Activated naive CD4-positive, alpha-beta T cell treated with Interleukin-2 at 50 U/mL for 16 hours (primary cell): ENCODE results near the gene ASCC1.
"Not testable (repeated sequence)": the region's sequence is repeated elsewhere in the genome, so short reads cannot be mapped to it uniquely, and the experiment has no call there.

Source experiments
- DNase-seq: peaks from one replicate; pipeline ENCODE4 v3.0.0-alpha.2; 2020

ASCC1 gene, protein sequence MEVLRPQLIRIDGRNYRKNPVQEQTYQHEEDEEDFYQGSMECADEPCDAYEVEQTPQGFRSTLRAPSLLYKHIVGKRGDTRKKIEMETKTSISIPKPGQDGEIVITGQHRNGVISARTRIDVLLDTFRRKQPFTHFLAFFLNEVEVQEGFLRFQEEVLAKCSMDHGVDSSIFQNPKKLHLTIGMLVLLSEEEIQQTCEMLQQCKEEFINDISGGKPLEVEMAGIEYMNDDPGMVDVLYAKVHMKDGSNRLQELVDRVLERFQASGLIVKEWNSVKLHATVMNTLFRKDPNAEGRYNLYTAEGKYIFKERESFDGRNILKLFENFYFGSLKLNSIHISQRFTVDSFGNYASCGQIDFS

DNA sequence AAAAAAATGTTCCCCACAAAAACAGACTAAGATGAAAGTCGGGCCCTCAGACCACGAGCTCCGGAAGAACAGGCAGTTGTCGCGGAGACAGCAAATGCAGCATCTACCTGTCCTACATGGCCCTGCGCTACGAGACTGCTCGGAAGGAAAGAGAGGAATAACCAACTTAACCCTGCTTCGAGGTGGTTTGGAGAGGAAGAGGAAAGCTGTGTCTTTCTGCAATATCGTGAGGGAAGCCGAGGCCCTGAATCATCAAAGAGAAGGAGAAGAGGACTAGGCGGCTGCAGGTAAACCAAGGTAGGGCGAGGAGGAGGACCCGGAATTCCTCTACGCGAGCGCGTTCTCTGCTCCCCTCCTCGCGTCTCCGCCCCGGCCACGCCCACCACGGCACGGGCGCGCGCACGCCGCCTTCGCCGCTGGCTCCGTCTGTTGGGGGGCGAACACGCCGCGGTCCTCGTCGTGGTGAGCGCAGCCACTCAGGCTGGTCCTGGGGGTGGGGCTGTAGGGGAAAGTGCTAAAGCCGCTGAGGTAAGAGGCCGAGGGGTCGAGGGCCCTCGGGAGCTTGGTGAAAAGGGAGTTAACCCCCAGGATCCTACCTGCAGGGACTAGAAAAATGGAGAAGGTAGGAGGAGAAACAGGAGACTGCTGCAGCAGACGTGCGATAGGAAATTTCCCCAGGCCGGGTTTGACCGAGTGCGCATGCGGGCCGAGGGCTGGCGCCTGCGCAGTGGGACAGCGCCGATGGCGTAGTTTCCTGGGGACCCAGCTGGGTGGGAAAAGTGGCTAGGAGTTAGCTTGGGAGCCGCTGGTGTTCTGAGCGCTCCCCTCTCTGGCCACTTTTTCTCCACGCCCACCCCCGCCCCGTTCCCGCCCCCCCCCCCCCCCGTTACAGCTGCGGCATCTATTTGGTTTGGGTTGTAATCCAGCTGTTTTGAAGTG lies at the start of gene ASCC1, which contains the start of gene ANAPC16:
Gene ASCC1, minus strand, starts transcription at position 666 of the 939 bp plus-strand sequence. CDS start 2,978 bp downstream, outside the sequence.
Gene ANAPC16, plus strand, starts transcription at position 402 of the 939 bp plus-strand sequence. CDS start 7,903 bp downstream, outside the sequence.
- peak; percentile 95 for DNase-seq

DNA sequence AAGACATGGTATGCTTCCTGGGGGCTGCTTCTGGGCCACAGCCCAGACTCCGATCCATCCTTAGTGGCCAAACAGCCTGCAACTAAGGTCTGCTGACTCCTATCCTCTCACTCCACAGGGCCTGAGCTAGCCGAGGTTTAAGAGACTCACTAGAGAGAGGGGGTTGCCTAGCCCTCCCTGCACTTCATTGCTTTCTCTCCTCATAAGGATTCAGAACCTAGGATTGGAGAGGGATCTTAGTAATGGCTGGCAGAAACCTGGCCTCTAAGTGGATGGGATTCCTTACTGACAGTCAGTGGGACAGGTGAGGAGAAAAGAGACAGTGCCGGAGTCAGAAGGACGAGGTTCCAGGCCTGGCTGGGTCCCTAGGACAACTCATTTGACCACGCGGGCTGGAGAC lies 49.4 kb upstream of the ASCC1 start:
- DNase-seq = no peak

DNA sequence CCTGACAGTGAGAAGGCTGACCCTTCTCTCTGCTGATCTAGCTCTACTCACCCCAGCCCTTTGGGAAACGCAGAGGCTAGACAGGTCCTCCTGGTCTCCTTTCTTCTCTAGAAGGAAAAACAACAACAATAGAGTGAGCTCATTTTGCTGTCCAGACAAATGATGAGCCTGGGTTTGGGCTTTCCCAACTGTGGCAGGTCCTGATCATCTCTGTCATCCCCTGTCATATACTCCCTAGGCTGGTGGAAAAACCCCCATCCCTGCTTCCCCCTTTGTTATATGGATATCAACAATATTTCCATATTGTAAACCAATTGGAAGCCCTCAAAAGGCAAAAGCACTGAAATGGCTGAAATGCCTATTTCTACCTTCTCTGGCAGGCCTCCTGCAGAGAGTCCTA lies 48.5 kb upstream of the ASCC1 start:
- DNase-seq = no peak

DNA sequence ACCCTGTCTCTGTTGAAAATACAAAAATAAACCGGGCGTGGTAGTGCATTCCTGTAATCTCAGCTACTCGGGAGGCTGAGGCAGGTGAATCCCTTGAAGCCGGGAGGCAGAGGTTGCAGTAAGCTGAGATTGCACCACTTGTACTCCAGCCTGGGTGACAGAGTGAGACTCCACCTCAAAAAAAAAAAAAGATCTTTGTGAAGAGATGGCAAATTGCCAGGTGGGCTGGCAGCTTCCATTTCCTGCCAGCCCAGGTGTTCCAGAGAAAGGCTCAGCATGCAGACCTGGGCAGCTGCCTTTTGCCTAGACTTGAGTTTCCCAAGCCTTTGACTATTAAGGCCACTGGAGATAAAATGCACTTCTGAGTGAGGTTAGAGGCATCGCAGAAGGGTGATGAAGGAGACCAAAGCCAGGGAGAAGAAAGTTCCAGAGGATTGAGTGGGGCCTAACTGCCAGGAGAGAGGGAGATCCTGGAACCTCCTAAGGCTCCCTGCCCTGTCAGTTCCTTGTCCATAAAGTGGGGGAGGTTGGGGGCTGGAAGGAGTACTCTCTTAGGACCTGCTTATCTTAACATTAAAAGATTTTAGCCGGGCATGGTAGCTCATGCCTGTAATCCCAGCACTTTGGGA lies 47.7 kb upstream of the ASCC1 start:
- DNase-seq = no peak

DNA sequence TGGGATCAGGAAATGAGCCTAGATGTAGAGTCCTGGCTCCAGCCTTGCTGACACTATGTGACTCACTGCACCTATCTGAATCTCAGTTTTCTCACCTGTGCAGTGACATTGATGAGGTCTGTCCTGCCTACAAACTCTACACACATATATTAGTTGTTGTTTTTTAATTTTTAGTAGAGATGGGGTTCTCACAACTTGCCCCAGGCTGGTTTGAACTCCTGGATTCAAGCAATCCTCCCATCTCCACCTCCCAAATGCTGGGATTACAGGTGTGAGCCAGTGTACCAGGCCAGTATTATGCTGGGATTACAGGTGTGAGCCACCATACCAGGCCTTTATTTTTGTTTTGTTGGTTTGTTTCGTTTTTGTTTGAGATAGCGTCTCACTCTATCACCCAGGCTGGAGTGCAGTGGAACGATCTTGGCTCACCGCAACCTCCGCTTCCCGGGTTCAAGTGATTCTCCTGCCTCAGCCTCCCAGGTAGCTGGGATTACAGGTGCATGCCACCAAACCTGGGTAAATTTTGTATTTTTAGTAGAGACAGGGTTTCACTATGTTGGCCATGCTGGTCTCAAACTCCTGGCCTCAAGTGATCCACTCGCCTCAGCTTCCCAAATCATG lies 45.8 kb upstream of the ASCC1 start:
- no peak for DNase-seq

DNA sequence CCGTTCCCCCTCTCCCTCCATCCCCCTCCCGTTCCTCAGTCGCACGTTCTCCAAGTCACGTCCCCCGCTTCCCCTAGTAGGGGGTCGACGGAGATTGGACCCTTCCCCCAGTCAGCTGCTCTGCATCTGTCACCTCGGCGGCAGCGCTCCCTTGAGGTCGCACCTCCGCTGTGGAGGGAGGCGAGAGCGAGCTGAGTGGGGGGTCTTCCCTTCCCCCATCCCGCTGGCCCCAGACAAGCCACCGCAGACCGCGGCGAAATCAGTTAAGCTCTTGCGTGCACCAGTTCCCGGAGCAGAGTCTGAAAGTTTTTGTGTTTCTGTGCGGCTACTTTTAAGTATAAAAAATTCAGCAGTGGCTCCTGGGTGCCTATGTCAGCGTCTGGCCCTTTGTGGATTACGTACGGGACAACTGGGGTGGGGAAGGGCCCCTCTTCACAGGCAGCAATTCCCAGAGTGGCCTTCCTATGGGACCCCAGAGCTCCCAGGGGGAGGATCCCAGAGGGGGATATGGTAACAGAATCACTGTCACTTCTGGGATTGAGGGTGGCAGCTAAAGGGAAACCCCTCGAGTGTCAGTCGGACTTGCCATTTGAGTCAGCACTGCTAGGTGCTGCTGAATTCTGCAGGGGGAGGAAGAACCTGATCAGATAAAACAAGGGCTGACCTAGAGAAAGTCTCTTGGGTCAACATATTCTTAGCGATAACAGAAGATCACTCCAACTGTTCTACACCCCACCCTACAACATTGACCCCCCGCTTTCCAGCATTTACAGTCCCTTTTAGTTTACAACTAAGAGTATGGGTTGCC lies 45.1 kb upstream of the ASCC1 start:
- peak; percentile 66 for DNase-seq

DNA sequence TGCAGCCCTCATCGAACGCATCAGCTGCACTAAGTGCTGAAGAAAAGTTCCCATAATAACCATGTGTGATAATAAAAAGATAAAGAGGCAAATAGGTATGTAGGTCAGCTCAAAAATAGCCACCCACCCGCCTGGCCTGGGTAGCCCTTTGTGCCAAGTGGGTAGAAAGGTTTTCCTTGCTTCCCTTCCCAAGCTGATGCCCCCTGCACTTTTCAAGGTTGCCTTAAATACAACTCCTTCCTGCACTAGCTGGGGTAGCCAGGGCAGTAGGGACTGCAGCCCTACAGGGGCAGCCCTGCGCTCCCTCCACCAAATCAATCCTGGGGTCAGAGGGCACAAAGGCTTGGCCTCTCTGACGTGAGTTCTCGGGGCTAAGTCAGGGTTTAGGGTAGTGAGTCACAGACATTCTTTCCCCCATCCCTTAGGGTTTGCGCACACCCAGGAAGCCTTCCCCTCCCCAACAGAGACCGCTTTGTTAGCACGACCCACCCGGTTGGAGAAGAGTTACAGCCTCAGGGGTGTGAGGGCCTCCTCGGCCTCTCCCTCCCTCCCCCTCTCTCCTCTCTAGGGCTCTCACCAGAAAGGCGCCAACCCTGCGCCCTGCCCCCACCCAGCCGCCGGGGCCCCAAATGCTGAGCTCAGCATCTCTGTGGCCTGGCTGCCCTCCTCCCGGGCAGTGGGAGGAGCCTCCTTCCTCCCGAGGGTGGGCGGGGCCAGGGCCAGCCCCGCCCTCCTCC lies 44.3 kb upstream of the ASCC1 start:
- DNase-seq = peak; percentile 83

DNA sequence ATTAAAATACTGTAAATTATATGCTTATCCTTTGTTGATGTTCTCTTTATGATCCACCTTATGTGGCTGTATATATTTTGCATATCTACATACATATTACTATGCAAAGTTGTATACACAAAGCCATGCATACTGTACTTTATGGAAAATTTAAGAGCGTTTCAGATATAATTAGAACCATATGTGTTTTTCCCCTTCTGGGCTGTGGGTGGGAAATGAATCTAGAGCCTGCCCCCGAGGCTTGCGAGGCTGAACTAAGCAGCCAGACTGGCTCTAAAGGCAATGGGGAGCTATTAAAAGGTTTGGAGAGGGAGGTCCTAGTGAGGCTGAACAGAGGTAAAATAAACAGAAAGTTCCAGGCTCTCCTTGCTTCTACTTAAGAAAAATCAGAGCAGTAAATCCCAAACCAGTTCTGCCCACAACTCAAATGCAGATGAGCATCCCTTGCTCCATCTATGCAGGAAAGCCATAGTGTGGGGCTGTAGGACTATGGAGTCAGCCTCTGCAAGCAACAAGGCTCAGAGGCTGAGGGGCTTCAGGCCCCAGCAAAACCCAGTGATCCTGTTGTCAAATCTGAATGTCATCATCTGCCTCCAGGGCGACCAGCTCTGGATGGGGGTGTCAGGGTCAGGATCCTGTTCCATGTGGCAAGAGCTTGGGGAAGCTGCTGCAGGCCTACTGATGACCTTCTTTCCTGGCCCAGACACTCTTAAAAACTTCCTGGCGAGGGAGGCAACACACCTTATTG lies 43.6 kb upstream of the ASCC1 start:
- DNase-seq = no peak

DNA sequence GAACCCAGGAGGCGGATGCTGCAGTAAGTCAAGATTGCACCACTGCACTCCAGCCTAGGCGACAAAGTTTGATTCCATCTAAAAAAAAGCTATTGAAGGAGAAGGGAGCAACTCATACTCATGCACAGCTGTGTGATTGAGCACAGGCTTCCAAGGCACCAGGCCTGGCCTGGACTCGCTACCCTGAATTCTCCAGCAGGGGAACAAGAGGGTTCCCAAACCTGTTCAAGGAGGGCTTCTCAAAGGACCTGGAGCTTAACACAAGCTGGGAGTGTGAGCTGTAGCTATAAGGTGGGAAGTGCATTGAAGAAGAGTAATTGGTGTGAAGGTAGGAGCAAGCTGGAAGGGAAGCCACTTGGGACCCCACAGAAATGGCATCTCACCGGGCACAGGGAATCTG lies 42.5 kb upstream of the ASCC1 start:
- DNase-seq = no peak

DNA sequence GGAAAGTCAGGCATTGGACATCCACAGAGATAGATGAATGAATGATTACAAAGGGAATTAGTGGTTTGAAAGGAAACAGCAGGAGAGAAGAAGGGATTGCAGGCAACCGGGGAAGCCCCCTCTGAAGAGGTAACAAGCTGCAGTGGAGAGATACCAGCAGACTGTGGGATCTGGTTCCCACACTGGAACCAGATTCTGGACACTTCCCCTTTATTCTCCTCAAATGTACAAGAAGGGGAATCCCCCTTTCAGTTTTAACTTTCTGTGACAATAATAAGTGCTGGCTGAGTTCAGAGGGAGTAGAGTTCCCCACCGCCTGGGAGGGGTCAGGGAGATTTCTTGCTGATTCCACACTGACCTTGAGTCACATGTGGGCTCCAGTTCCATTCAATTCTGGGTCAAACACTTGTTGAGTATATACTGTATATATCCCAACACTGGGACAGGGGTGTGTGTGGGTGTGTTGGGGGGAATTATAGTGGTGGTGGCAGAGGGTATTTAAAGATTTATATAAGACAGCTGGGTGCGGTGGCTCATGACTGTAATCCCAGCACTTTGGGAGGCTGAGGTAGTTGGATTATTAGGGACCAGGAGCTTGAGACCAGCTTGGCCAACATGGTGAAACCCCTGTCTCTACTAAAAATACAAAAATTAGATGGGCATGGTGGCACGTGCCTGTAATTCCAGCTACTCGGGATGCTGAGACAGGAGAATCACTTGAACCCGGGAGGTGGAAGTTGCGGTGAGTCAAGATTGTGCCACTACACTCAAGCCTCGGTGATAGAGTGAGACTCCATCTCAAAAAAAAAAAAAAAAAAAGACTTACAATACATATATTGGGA lies 41.2 kb upstream of the ASCC1 start:
- DNase-seq = no peak

DNA sequence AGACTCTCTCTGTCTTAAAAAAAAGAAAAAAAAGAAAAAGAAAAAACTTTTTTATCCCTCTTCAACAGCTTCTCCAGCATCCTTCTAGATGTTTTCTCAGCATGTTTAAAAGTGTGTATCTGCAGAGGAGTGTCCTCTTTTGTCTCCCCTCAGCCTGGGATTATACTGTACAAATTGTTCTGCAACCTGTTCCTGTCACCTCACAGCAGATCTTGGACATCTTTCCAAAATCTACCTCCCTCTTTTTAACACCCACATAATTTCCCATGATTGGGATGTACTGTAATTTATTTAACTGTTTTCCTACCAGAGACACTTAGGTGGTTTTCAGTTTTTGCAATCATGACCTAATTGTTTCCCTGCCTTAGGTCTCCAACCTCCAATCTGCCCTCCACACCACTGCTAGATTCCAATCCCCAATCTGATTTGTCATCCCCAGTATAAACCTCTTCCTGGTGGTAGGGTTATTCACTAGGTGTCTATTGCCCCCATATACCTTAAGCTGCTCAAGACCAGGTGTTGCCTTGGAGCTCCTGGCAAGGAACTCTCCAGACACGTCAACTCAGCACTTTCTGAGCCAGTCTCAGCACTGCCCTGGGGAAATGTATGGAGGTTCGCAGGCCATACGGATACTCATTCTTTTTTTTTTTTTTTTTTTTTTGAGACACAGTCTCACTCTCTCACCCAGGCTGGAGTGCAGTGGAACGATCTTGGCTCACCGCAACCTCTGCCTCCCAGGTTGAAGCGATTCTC lies 40.1 kb upstream of the ASCC1 start:
- no peak for DNase-seq

DNA sequence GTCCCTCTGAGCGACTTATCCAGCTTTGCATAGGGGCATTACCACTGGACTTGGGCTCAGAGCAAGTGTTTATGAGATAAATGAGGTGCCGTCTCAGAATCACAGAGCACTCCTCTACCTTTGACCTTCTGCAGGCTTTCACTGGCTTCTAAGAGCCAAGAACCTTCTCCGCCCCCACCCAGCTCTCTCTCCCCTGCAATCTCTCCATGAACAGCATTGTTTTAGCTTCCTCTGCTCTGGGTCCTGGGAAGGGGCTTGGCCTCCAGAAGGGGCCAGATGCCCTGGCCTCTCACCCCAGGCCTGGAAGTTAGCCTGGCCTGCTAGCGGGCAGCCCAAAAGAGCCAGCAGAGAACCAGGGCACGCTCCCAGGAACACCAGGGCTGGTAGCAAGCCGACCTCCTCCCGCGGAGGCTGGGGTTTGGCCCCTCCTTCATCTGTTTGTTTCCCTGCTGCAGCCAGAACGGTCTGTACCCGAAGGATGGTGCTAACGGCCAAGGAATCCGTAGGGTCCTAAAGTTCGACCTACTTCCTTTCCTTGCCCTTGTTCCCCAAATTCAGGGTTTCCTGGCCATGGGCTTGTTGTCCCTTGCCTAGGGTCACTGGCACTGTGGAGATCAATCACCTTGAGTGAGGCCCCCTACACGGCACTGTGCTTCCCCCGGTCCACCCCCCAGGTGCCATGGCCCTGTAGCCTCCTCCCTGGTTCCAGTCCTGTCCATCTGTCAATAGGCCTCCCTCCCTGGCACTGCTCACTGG lies 38.9 kb upstream of the ASCC1 start:
- DNase-seq = peak; percentile 24

DNA sequence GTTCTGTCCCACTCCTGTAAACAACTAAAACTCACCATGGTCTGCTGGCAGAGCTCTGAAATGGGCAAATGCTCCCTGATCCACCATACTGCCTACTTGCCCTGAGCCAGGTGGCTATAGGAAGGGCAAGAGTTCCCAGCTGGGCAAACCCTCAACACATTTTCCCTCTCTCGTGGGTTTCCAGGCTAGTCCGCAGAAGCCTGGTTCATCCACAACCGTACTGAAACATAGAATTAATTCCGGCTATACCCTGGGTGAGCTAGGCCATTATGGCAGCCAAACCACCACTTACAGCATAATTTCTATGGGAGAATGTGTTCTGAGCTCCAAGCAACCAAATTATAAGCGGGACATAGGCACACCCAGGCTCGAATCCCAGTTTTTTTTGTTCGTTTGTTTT lies 37.5 kb upstream of the ASCC1 start:
- no peak for DNase-seq

DNA sequence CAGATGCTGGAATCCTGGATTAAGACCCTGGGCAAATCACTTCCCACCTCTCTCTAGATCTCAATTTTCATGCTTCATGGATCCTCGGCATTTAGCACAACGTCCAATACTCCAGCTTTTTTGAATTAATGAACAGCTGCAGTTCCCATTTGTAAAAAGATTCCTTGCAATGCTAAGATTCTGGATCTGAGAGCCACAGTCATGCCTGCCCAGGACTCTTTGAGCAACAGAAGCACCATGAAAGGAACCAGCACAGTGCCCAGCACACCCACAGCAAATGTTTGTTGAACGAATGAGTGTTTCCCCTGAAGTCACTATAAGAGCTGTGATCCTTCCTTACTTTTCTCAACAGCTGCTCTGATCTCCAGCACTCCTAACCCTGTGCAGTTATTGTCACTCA lies 36.9 kb upstream of the ASCC1 start:
- DNase-seq = no peak

DNA sequence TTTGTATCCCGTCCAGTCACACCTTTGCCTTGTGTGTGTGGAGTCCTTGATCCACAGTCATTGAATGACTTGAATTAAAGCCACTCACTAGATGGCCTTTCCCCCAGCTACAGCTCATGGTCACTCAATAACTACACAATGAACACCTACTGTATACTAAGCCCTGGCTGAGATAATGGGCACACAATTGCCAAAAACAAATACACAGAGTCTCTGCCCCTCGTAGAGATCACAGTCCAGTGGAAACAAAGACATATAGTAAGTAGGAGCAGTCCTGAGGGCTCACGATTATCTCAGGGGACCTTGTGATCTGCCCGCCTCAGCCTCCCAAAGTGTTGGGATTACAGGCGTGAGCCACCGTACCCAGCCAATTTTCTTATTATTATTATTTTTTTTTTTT lies 35.6 kb upstream of the ASCC1 start:
- no peak for DNase-seq

DNA sequence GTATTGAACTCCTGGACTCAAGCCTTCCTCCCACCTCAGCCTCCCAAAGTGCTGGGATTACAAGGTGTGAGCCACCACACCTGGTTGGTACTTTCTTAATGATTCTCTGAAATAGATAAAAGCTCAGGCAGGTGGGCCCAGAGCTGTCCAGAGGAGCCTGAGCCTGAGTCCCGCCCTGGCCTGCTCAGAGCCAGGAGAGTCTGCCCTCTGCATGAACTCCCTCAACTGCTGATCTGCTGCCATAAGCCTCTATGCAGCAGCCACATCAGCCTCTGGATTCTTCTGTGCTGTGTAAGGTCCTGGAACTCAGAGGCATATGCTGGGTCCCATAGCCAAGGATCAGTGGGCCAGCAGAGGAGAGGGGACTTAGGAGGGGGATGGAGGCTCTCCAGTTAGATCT lies 34.6 kb upstream of the ASCC1 start:
- DNase-seq = no peak

DNA sequence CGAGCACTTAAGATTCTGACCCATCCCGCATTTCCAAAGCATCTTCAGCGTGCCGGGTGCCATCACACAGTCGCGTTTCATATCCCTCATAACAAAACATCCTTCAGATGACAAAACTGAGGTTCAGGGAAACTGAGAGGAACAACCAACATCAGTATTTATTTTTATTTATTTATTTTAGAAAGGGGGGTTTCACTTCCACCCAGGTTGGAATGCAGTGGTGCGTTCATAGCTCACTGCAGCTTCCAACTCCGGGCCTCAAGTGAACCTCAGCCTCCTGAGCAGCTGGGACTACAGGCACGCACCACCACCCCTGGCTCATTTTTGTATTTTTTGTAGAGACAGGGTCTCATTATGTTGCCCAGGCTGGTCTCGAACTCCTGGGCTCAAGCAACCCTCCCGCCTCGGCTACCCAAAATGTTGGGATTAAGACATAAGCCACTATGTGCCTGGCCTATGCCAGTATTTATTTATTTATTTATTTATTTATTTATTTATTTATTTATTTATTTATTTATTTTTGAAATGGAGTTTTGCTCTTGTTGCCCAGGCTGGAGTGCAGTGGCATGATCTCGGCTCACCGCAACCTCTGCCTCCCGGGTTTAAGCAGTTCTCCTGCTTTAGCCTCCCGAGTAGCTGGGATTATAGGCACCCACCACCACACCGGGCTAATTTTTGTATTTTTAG lies 33.2 kb upstream of the ASCC1 start:
- DNase-seq = not testable (repeated sequence)
